A549 (cell line): Measurements from ENCODE around the gene SLC9A2. TPM values are rescaled to one million over a fixed set of nuclear protein-coding genes. Genes with fewer than 3 reads are reported as not detected.

Source experiments
- ATAC-seq, 2 experiments: fragments of 200-7000 bp in 1 of 2; fragments of >200 bp in 1 of 2; cut with Nextera tagmentation in 1 of 2; cut with Tn5 transposase in 1 of 2; 3 replicates each; pipeline versions ENCODE4 v1.8.0 to v1.9.1; 2018 to 2020; ENCODE audit warnings: mild to moderate bottlenecking in 1 of 2, moderate library complexity in 1 of 2
- CTCF ChIA-PET: fragments of 300-600 bp; sonication (Branson Sonifier 250); formaldehyde crosslinking; extraction: SDS; loops from one replicate; lab custom pipeline; 2021; ENCODE audit warnings: antibody characterized with exemption, inconsistent platforms; lab: Yijun Ruan, JAX
- POLR2A ChIA-PET: fragments of 350-600 bp; formaldehyde crosslinking; extraction: SDS; loops from one replicate; lab custom pipeline; 2021; ENCODE audit warnings: antibody characterized with exemption, inconsistent platforms; lab: Yijun Ruan, JAX
- DNase-seq, 2 experiments: peaks; one replicate each; pipeline versions ENCODE4 v3.0.0 to v3.0.0-alpha.2; 2011 to 2016; ENCODE audit warnings: low read depth in 1 of 2, low spot score in 1 of 2
- FAIRE-seq: peaks from 2 replicates; lab custom pipeline; 2011; peaks lifted over from hg19 to GRCh38; lab: Jason Lieb, UNC
- H3K27ac ChIP-seq, 2 experiments: fragments of >200 bp; sonication (Bioruptor Twin); formaldehyde crosslinking; 3 replicates each; pipeline ENCODE4 v1.5.1; 2016 to 2017
- H3K4me1 ChIP-seq: fragments of >200 bp; sonication (Bioruptor Twin); formaldehyde crosslinking; 3 replicates; pipeline ENCODE4 v1.6.1; 2016
- H3K4me2 ChIP-seq: fragments of >200 bp; sonication (Bioruptor Twin); formaldehyde crosslinking; 3 replicates; pipeline ENCODE4 v1.6.1; 2016
- H3K4me3 ChIP-seq: fragments of >200 bp; sonication (Bioruptor Twin); formaldehyde crosslinking; 3 replicates; pipeline ENCODE4 v1.5.1; 2016
- H3K9me3 ChIP-seq: fragments of >200 bp; sonication (Bioruptor Twin); formaldehyde crosslinking; 3 replicates; pipeline ENCODE4 v1.6.1; 2016
- ATOH8 ChIP-seq: fragments of 250-450 bp; sonication (Bioruptor Pico); IDR thresholded peaks from 2 replicates; pipeline ENCODE4 v1.5.0; 2020; ENCODE audit warnings: low read depth, mild to moderate bottlenecking, moderate library complexity
- CHD4 ChIP-seq: fragments of 200-600 bp; sonication (generic); IDR thresholded peaks from 2 replicates; pipeline ENCODE4 v1.6.1; 2016; ENCODE audit warnings: antibody characterized with exemption, mild to moderate bottlenecking, borderline replicate concordance
- EHF ChIP-seq: fragments of 250-450 bp; sonication (Bioruptor Pico); IDR thresholded peaks from 2 replicates; pipeline ENCODE4 v1.5.0; 2020; ENCODE audit warnings: mild to moderate bottlenecking
- EP300 ChIP-seq, 2 experiments: fragments of >200 bp; sonication (Bioruptor Twin); formaldehyde crosslinking; IDR thresholded peaks; 2 replicates in 1 of 2; 3 replicates in 1 of 2; pipeline ENCODE4 v1.6.1; 2016 to 2017
- FOSL2 ChIP-seq, 2 experiments: fragments of 450-650 bp in 1 of 2; fragments of >200 bp in 1 of 2; sonication (Bioruptor Twin) in 1 of 2; formaldehyde crosslinking; IDR thresholded peaks; 2 replicates each; pipeline versions ENCODE4 v1.5.0 to v1.6.1; 2016 to 2020; ENCODE audit warnings: mild to moderate bottlenecking in 1 of 2, moderate library complexity in 1 of 2
- GATA3 ChIP-seq: IDR thresholded peaks from 2 replicates; pipeline ENCODE4 v1.6.1; 2012; ENCODE audit warnings: borderline replicate concordance
- JUN ChIP-seq, 2 experiments: fragments of >200 bp; sonication (Bioruptor Twin); formaldehyde crosslinking; IDR thresholded peaks; 2 replicates in 1 of 2; 3 replicates in 1 of 2; pipeline ENCODE4 v1.6.1; 2016 to 2017
- JUNB ChIP-seq: fragments of >200 bp; sonication (Bioruptor Twin); formaldehyde crosslinking; IDR thresholded peaks from 2 replicates; pipeline ENCODE4 v1.6.1; 2016
- MAZ ChIP-seq: fragments of 150-350 bp; IDR thresholded peaks from 2 replicates; pipeline ENCODE4 v1.6.1; 2014; ENCODE audit warnings: antibody characterized with exemption, low read depth, low read length, borderline replicate concordance
- PBX3 ChIP-seq: IDR thresholded peaks from 2 replicates; pipeline ENCODE4 v1.6.1; 2012
- PHF8 ChIP-seq: fragments of 200-600 bp; sonication (generic); IDR thresholded peaks from 2 replicates; pipeline ENCODE4 v1.6.1; 2016; ENCODE audit warnings: low read depth, mild to moderate bottlenecking, antibody characterized with exemption, moderate library complexity, borderline replicate concordance
- RAD21 ChIP-seq, 2 experiments: fragments of >200 bp in 1 of 2; sonication (Bioruptor Twin) in 1 of 2; formaldehyde crosslinking in 1 of 2; IDR thresholded peaks in 1 of 2; conservative IDR thresholded peaks in 1 of 2; 2 replicates in 1 of 2; 3 replicates in 1 of 2; pipeline ENCODE4 v1.6.1; 2012 to 2018; ENCODE audit warnings: inconsistent platforms in 1 of 2
- RARB ChIP-seq: fragments of 250-450 bp; sonication (Bioruptor Pico); IDR thresholded peaks from 2 replicates; pipeline ENCODE4 v1.8.0; 2021; ENCODE audit warnings: mild to moderate bottlenecking, moderate library complexity
- RNF2 ChIP-seq: fragments of 200-600 bp; sonication (generic); IDR thresholded peaks from 2 replicates; pipeline ENCODE4 v1.6.1; 2016; ENCODE audit warnings: low read depth, mild to moderate bottlenecking, antibody characterized with exemption, moderate library complexity, borderline replicate concordance
- SMC3 ChIP-seq: fragments of >200 bp; sonication (Bioruptor Twin); formaldehyde crosslinking; IDR thresholded peaks from 3 replicates; pipeline ENCODE4 v1.6.1; 2018; ENCODE audit warnings: inconsistent platforms
- TFCP2L1 ChIP-seq: fragments of 250-450 bp; sonication (Bioruptor Pico); IDR thresholded peaks from 2 replicates; pipeline ENCODE4 v1.5.0; 2021; ENCODE audit warnings: mild to moderate bottlenecking
- ZNF302 ChIP-seq: fragments of 250-450 bp; sonication (Bioruptor Pico); IDR thresholded peaks from 2 replicates; pipeline ENCODE4 v1.9.0; 2021; ENCODE audit warnings: inconsistent platforms, mild to moderate bottlenecking, moderate library complexity
- WGBS: methylation state at CpG from one replicate; pipeline ENCODE4 v1.1.6; 2017; ENCODE audit errors: missing lambda C conversion rate; 5-methylcytosine and 5-hydroxymethylcytosine counted together
- polyA plus RNA-seq, 4 experiments: library from polyadenylated mRNA; depleted of rRNA in 3 of 4; stranded (reverse); fragments of >200 nt; fragmentation: RNase III in 1 of 4; extraction: RNeasy Plus Mini Kit Qiagen cat#74134 plus additional on column Dnase treatment in 1 of 4; gene quantifications; 2 replicates in 3 of 4; 3 replicates in 1 of 4; pipeline ENCODE4 v1.2.3, GENCODE V29; 2011 to 2017
- TF ChIP-seq, protein P1 (sequence below): IDR thresholded peaks from 2 replicates; pipeline ENCODE4 v1.6.1; 2012; ENCODE audit warnings: low read depth, borderline replicate concordance

SLC9A2 gene
- polyA plus RNA-seq, 2 of the 4 experiments (the other 2 are of a cell fraction) = 3.0 to 4.1 TPM

DNA sequence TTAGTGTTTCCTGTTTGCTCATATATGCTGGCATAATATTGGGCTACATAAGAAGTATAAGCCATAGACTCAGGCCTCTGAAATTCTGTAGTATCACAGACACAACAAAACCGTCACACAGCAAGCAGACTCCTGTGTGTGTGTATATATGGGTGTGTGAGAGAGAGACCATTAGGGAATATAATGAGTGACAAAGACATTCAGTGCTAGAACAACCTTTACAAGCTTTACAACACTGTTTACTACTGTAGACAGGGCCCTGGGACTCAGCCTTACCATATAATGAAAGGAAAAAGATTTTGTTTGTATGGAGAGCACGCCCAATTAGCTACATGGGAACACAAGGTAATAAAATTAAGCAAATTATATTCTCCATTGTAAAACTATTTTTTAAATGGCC lies 77.1 kb downstream of the SLC9A2 start:
- DNase-seq (no peak), FAIRE-seq (no peak), ATAC-seq (no peak)
- H3K4me1 ChIP-seq = no peaks in the 10 kb centered on the region
- ChIA-PET POLR2A (no interaction called here), CTCF (no interaction called here)
- no peak overlapping the region for H3K4me3 ChIP-seq
- no peak overlapping the region for H3K27ac ChIP-seq
- TF ChIP-seq RNF2 = no peak
- TF ChIP-seq EHF = no peak
- no peak for TF ChIP-seq RARB (CRISPR knock-in tag)
- no peak for TF ChIP-seq MAZ
- TF ChIP-seq GATA3 = no peak
- TF ChIP-seq RAD21 (conservative IDR thresholded peaks at IDR 0.05 in 1 of 2, IDR thresholded peaks at IDR 0.05 in 1 of 2) = no peak
- no peak for TF ChIP-seq FOSL2 (IDR thresholded peaks at IDR 0.05)
- TF ChIP-seq FOSL2 (CRISPR knock-in tag; IDR thresholded peaks at IDR 0.05) = no peak
- no peak for TF ChIP-seq EP300 (IDR thresholded peaks at IDR 0.05)
- no peak for TF ChIP-seq ZNF302 (CRISPR knock-in tag)
- no peak for TF ChIP-seq PHF8
- TF ChIP-seq TFCP2L1 = no peak
- no peak for TF ChIP-seq JUN (IDR thresholded peaks at IDR 0.05)
- TF ChIP-seq, protein P1, sequence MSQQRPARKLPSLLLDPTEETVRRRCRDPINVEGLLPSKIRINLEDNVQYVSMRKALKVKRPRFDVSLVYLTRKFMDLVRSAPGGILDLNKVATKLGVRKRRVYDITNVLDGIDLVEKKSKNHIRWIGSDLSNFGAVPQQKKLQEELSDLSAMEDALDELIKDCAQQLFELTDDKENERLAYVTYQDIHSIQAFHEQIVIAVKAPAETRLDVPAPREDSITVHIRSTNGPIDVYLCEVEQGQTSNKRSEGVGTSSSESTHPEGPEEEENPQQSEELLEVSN = no peak
- no peak for TF ChIP-seq JUNB
- no peak for TF ChIP-seq CHD4
- 73% methylated on average over 2 of the region's 2 CpGs for WGBS
- H3K4me2 ChIP-seq = no peak overlapping the region
- H3K9me3 ChIP-seq = no peaks in the 10 kb centered on the region

DNA sequence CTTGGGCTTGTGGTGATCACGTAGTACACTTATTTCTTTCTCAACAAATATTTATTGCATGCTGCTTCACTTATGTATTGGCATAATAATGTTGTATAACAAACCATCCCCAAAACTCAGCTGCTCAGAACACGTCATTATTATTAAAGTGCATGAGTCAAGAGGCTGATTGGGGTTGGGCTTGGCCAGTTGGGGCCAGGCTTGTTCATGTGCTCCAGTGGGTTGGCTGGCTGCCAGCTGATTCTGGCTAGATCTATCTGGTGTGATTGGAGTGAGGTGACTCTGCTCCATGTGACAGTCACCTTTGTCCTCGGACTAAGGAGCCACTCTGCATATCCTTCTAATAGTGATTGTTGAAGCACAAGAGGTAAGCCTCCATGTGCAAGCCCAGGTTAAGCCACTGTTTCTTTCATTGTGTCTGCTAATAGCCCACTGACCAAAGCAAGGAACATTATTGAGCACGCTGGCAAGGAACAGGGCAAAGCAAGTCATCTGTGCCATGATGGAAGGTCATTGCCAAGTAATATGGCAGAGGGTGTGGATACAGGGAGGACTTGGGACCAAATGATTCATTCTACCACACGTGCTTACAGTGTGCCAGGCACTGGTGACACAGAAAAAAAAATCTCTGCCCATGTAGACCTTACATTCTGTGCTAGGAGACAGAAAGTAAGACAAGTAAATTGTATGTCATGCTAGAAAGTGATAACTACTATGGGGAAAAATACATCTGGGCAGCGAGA lies 79.2 kb downstream of the SLC9A2 start:
- FAIRE-seq (no peak), DNase-seq (no peak), ATAC-seq (no peak)
- Histone ChIP-seq H3K27ac (no peak overlapping the region), H3K4me1 (no peaks in the 10 kb centered on the region), H3K4me2 (no peak overlapping the region), H3K4me3 (no peak overlapping the region), H3K9me3 (no peaks in the 10 kb centered on the region)
- TF ChIP-seq PBX3 (no peak), ATOH8 (CRISPR knock-in tag) (no peak), RAD21 (conservative IDR thresholded peaks at IDR 0.05 in 1 of 2, IDR thresholded peaks at IDR 0.05 in 1 of 2) (no peak)
- ChIA-PET CTCF (interaction anchor here (1.0 kb wide), 1 partner anchor 11 kb away, joined by 3 read pairs; no protein-coding TSS in a partner anchor), POLR2A (no interaction called here)
- 77% methylated on average over 6 of the region's 6 CpGs for WGBS

DNA sequence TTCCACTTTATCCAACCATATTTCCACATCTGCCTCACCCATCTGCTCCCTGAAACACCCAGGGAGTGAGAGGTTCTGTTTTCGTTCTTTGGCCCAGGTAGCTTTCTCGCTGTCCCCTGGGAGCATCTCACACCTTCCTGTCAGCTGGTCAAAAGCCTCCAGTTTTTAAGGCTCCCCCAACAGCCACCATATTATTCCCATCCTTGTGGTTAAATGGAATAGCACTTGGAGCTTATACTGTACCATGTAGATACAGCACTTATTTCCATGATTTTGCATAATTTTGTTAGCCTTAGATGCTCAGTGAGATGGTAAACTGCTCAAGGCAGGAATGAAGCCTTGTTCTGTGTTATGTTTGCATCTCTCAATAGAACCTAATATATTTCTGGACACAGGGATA lies 84.0 kb downstream of the SLC9A2 start:
- H3K4me2 ChIP-seq = no peak overlapping the region
- ChIA-PET POLR2A (no interaction called here), CTCF (interaction anchor here (0.6 to 4.9 kb wide), 24 partner anchors 9 to 463 kb away, joined by 3 to 52 read pairs (median 4); partner anchors contain the start of gene SLC9A4)
- no peaks in the 10 kb centered on the region for H3K9me3 ChIP-seq
- TF ChIP-seq SMC3 = no peak
- no peak overlapping the region for H3K4me3 ChIP-seq
- DNase-seq = no peak
- ATAC-seq = peak; percentile 38 to 60; a peak in 2 of 6 replicates
- peaks cover 5% of the 10 kb centered on the region for H3K4me1 ChIP-seq
- H3K27ac ChIP-seq = no peak overlapping the region
- 93% methylated on average over 2 of the region's 2 CpGs for WGBS
- no peak for FAIRE-seq
